Panc1 (cell line): ENCODE data around the gene KAZN. TPM values are rescaled to one million over a fixed set of nuclear protein-coding genes. Genes with fewer than 3 reads are reported as not detected.

Experiments used
- ATAC-seq: fragments of 200-7000 bp; cut with Tn5 transposase; 2 replicates; pipeline ENCODE4 v1.9.1; 2020; ENCODE audit warnings: mild to moderate bottlenecking, moderate library complexity
- BruUV-seq: library from RNA; stranded (reverse); fragments of 400-500 nt; replicated peaks from 2 replicates; lab custom pipeline; 2021; lab: Mats Ljungman, UMichigan
- CTCF ChIA-PET: fragments of 300-600 bp; sonication (Branson Sonifier 250); formaldehyde crosslinking; loops from one replicate; lab custom pipeline; 2022; ENCODE audit warnings: antibody characterized with exemption; lab: Charles Lee
- POLR2A ChIA-PET: fragments of 300-600 bp; sonication (Branson Sonifier 250); formaldehyde crosslinking; loops from one replicate; lab custom pipeline; 2022; ENCODE audit warnings: antibody characterized with exemption; lab: Charles Lee
- DNase-seq: peaks from one replicate; pipeline ENCODE4 v3.0.0-alpha.2; 2010; ENCODE audit warnings: low read depth, low spot score
- H3K27ac ChIP-seq: 2 replicates; pipeline ENCODE4 v1.5.1; 2011; ENCODE audit warnings: mild to moderate bottlenecking, low read length, inconsistent platforms
- H3K27me3 ChIP-seq: fragments of 200-500 bp; sonication (Bioruptor generic); 2 replicates; pipeline ENCODE4 v1.6.0; 2014; ENCODE audit warnings: low read length, inconsistent platforms; ENCODE audit not compliant: control insufficient read depth, insufficient read depth
- H3K36me3 ChIP-seq: fragments of 200-500 bp; sonication (Bioruptor generic); 2 replicates; pipeline ENCODE4 v1.5.1; 2014; ENCODE audit warnings: inconsistent platforms, mild to moderate bottlenecking, low read length, moderate library complexity; ENCODE audit not compliant: control insufficient read depth, insufficient read depth
- H3K4me1 ChIP-seq: 2 replicates; pipeline ENCODE4 v1.5.1; 2011; ENCODE audit warnings: inconsistent platforms, mild to moderate bottlenecking, low read length, moderate library complexity; ENCODE audit not compliant: control insufficient read depth, insufficient read depth
- H3K4me3 ChIP-seq, 2 experiments: 2 replicates each; pipeline ENCODE4 v1.5.1; 2011 to 2012; ENCODE audit warnings: low read depth in 2 of 2, low read length in 2 of 2, mild to moderate bottlenecking in 2 of 2, inconsistent platforms in 1 of 2, moderate library complexity in 1 of 2
- H3K9me3 ChIP-seq: fragments of 200-500 bp; sonication (Bioruptor generic); 2 replicates; pipeline ENCODE4 v1.5.1; 2014; ENCODE audit warnings: low read depth, mild to moderate bottlenecking, inconsistent platforms, low read length, moderate library complexity; ENCODE audit not compliant: control insufficient read depth, insufficient read depth
- POLR2AphosphoS5 ChIP-seq: IDR thresholded peaks from 2 replicates; pipeline ENCODE4 v1.6.1; 2012; ENCODE audit warnings: mild to moderate bottlenecking, low read depth, low read length, moderate library complexity
- SIN3A ChIP-seq: IDR thresholded peaks from 2 replicates; pipeline ENCODE4 v1.6.1; 2012; ENCODE audit warnings: low read depth, mild to moderate bottlenecking, low read length, moderate library complexity, borderline replicate concordance; ENCODE audit not compliant: insufficient read depth
- TCF7L2 ChIP-seq: IDR thresholded peaks from 2 replicates; pipeline ENCODE4 v1.6.1; 2011; ENCODE audit warnings: mild to moderate bottlenecking, low read depth, low read length, inconsistent platforms
- in situ Hi-C: cut with HindIII; loops from 2 replicates; pipeline ENCODE4 v1.10.0; 2016; ENCODE audit warnings: low sequenced_read_pairs, low pct_unique_long_range_greater_than_20kb
- intact Hi-C: fragments of 100-400 bp; cut with micrococcal nuclease; formaldehyde crosslinking; loops from one replicate; pipeline ENCODE4 v1.10.0; 2022; ENCODE audit not compliant: unreplicated experiment
- total RNA-seq: library from RNA; stranded (reverse); gene quantifications from one replicate; pipeline ENCODE4 v1.2.1, GENCODE V29; 2021; ENCODE audit not compliant: unreplicated experiment
- TF ChIP-seq, protein P1 (sequence below), 2 experiments: IDR thresholded peaks; 2 replicates each; pipeline ENCODE4 v1.6.1; 2011 to 2012; ENCODE audit warnings: low read depth in 2 of 2, control low read depth in 1 of 2, low read length in 1 of 2, mild to moderate bottlenecking in 1 of 2, moderate library complexity in 1 of 2; ENCODE audit not compliant: insufficient read depth in 1 of 2
- TF ChIP-seq, protein P2 (sequence below): fragments of 450-650 bp; IDR thresholded peaks from 2 replicates; pipeline ENCODE4 v1.5.1; 2017; ENCODE audit warnings: mild to moderate bottlenecking

The KAZN gene
- total RNA-seq, 1 experiment from 2014 or later, result 6.6 TPM

DNA sequence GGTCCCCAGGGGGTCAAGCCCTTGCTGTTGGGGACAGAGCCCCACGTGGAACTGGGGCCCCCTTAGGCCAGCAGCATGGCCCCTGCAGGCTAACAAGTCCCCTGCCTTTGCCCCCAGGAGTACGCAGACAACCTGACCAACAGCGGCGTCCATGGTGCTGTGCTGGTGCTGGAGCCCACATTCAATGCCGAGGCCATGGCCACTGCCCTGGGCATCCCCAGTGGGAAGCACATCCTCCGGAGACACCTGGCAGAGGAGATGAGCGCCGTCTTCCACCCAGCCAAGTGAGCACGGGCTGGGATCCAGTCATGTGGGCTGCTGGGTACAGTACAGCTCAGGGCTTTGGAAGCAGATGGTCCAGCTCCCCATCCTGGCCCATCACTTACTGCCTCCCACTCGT, 505.4 kb downstream of the KAZN start:
- DNase-seq (no peak), ATAC-seq (no peak)
- in situ Hi-C loops (no loop called here), intact Hi-C loops (no loop called here)
- no peak for TF ChIP-seq TCF7L2
- TF ChIP-seq, protein P1, sequence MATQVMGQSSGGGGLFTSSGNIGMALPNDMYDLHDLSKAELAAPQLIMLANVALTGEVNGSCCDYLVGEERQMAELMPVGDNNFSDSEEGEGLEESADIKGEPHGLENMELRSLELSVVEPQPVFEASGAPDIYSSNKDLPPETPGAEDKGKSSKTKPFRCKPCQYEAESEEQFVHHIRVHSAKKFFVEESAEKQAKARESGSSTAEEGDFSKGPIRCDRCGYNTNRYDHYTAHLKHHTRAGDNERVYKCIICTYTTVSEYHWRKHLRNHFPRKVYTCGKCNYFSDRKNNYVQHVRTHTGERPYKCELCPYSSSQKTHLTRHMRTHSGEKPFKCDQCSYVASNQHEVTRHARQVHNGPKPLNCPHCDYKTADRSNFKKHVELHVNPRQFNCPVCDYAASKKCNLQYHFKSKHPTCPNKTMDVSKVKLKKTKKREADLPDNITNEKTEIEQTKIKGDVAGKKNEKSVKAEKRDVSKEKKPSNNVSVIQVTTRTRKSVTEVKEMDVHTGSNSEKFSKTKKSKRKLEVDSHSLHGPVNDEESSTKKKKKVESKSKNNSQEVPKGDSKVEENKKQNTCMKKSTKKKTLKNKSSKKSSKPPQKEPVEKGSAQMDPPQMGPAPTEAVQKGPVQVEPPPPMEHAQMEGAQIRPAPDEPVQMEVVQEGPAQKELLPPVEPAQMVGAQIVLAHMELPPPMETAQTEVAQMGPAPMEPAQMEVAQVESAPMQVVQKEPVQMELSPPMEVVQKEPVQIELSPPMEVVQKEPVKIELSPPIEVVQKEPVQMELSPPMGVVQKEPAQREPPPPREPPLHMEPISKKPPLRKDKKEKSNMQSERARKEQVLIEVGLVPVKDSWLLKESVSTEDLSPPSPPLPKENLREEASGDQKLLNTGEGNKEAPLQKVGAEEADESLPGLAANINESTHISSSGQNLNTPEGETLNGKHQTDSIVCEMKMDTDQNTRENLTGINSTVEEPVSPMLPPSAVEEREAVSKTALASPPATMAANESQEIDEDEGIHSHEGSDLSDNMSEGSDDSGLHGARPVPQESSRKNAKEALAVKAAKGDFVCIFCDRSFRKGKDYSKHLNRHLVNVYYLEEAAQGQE (IDR thresholded peaks at IDR 0.05; ENCODE audit: insufficient read depth in 1 of 2, low read depth in 2 of 2, low read length in 1 of 2), result no peak
- no peak for TF ChIP-seq SIN3A
- TF ChIP-seq POLR2AphosphoS5, result no peak
- TF ChIP-seq, protein P2, sequence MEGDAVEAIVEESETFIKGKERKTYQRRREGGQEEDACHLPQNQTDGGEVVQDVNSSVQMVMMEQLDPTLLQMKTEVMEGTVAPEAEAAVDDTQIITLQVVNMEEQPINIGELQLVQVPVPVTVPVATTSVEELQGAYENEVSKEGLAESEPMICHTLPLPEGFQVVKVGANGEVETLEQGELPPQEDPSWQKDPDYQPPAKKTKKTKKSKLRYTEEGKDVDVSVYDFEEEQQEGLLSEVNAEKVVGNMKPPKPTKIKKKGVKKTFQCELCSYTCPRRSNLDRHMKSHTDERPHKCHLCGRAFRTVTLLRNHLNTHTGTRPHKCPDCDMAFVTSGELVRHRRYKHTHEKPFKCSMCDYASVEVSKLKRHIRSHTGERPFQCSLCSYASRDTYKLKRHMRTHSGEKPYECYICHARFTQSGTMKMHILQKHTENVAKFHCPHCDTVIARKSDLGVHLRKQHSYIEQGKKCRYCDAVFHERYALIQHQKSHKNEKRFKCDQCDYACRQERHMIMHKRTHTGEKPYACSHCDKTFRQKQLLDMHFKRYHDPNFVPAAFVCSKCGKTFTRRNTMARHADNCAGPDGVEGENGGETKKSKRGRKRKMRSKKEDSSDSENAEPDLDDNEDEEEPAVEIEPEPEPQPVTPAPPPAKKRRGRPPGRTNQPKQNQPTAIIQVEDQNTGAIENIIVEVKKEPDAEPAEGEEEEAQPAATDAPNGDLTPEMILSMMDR, result no peak
- Histone ChIP-seq H3K27ac (no peak overlapping the region), H3K9me3 (peaks cover 4% of the 10 kb centered on the region; the same call in 1 of the 2 replicates), H3K4me1 (0 out of 2 replicates have a peak, but pooled peaks cover 3% of the 10 kb centered on the region), H3K4me3 (no peak overlapping the region), H3K27me3 (peaks cover 2% of the 10 kb centered on the region), H3K36me3 (no peaks in the 10 kb centered on the region)
- ChIA-PET CTCF (no interaction called here), POLR2A (no interaction called here)
- BruUV-seq, result no TSS peak

DNA sequence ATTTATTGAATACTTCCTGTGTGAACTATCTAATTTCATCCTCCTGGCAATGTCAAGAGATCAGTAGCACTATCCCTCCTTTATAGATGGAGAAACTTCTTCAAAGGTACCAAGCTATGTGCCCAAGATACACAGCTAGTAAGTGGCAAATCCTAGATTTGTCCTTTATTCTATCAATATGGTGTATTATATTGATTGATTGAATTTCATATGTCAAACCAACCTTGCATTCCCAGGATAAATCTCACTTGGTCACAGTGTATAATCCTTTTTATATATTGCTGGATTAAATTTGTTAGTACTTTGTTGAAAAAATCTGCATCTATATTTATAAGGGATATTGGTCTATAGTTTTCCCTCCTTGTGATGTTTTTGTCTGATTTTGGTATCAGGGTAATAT, 506.3 kb downstream of the KAZN start:
- Histone ChIP-seq H3K9me3 (peaks cover 4% of the 10 kb centered on the region; the same call in 1 of the 2 replicates), H3K27ac (no peak overlapping the region), H3K27me3 (peaks cover 2% of the 10 kb centered on the region), H3K4me3 (no peak overlapping the region), H3K36me3 (no peaks in the 10 kb centered on the region), H3K4me1 (0 out of 2 replicates have a peak, but pooled peaks cover 3% of the 10 kb centered on the region)
- no peak for DNase-seq
- intact Hi-C loops, result no loop called here
- ChIA-PET CTCF (no interaction called here), POLR2A (no interaction called here)
- no TSS peak for BruUV-seq
- ATAC-seq, result no peak
- TF ChIP-seq, protein P2, result no peak
- TF ChIP-seq SIN3A (no peak), TCF7L2 (no peak), POLR2AphosphoS5 (no peak)
- TF ChIP-seq, protein P1 (IDR thresholded peaks at IDR 0.05; ENCODE audit: insufficient read depth in 1 of 2, low read depth in 2 of 2, low read length in 1 of 2), result no peak
- in situ Hi-C loops, result no loop called here
